MG63 (cell line): ENCODE measurements around the gene U2AF1L4. TPM values are rescaled to one million over a fixed set of nuclear protein-coding genes. Genes with fewer than 3 reads are reported as not detected.

Experiments
- DNase-seq: peaks from one replicate; pipeline ENCODE4 v3.0.0-alpha.2; 2020
- H3K27me3 ChIP-seq: fragments of 250-450 bp; sonication (Bioruptor Pico); 2 replicates; pipeline ENCODE4 v1.5.1; 2020; ENCODE audit warnings: mild to moderate bottlenecking, moderate library complexity
- H3K36me3 ChIP-seq: fragments of 250-450 bp; sonication (Bioruptor Pico); 2 replicates; pipeline ENCODE4 v1.5.1; 2020; ENCODE audit warnings: mild to moderate bottlenecking, moderate library complexity
- H3K4me3 ChIP-seq: fragments of 250-450 bp; sonication (Bioruptor Pico); 2 replicates; pipeline ENCODE4 v1.5.1; 2020; ENCODE audit warnings: mild to moderate bottlenecking, moderate library complexity
- H3K9me3 ChIP-seq: fragments of 250-450 bp; sonication (Bioruptor Pico); 2 replicates; pipeline ENCODE4 v1.5.1; 2020; ENCODE audit warnings: mild to moderate bottlenecking, moderate library complexity
- total RNA-seq: library from RNA; depleted of rRNA; stranded (reverse); fragments of >200 nt; shearing (Covaris generic); gene quantifications from 2 replicates; pipeline ENCODE4 v1.2.3, GENCODE V29; 2014; ENCODE audit warnings: low replicate concordance

The U2AF1L4 gene
- total RNA-seq, 1 experiment from 2014 or later, result 19.8 TPM

DNA sequence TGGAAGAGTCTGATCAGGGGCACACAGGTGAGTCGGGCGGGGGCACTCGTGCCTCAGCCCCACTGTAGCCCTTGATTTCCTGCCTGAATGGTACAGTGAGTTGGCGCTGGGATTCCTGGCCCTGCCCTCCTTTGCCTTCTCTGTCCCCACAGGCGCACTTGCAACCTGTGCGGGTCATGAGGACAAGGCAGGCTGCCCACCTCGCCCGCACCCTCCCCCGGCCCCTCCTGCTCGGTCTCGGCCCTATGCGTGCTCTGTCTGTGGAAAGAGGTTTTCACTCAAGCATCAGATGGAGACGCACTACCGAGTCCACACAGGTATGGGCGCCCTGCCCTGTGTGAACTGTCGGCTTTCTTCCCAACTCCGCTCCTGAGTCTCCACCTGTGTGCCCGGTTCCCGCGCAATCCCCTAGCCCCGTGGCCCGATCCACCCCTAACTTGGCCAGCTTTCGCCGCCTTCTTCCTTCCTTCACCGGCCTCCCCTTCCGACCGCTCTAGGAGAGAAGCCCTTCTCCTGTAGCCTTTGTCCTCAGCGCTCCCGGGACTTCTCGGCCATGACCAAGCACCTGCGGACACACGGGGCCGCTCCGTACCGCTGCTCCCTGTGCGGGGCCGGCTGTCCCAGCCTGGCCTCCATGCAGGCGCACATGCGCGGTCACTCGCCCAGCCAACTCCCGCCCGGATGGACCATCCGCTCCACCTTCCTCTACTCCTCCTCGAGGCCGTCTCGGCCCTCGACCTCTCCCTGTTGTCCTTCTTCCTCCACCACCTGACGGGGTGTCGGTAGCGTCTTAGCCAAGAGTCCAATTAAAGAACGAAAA, 29.0 kb downstream of the U2AF1L4 start:
- H3K4me3 ChIP-seq, result peak overlapping the region; percentile 89
- H3K27me3 ChIP-seq, result no peaks in the 10 kb centered on the region
- no peaks in the 10 kb centered on the region for H3K9me3 ChIP-seq
- peak; percentile 55 for DNase-seq
- H3K36me3 ChIP-seq, result peaks cover 22% of the 10 kb centered on the region

DNA sequence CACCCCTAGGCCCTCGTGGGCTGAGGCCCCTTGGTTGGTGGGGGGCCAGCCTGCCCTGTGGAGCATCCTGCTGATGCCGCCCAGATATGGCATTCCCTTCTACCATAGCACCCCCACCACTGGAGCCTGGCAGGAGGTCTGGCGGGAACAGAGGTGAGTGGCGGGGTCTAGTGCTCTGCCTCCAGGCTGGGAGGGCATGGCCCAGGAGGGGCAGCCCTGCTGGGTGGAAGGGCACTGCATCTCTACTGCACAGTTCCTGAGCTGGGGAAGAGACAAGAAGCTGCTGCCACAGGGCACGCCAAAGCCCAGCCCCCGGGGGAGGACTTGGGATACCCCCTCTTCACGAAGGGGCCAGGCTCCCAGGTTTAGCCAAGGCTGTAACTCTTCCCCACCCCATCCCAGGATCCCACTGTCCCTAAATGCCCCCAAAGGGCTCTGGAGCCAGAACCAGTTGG, 29.8 kb downstream of the U2AF1L4 start:
- DNase-seq, result no peak
- H3K9me3 ChIP-seq, result no peaks in the 10 kb centered on the region
- peak overlapping the region; percentile 89; the same call in 1 of the 2 replicates for H3K4me3 ChIP-seq
- H3K36me3 ChIP-seq, result peaks cover 19% of the 10 kb centered on the region
- no peaks in the 10 kb centered on the region for H3K27me3 ChIP-seq

DNA sequence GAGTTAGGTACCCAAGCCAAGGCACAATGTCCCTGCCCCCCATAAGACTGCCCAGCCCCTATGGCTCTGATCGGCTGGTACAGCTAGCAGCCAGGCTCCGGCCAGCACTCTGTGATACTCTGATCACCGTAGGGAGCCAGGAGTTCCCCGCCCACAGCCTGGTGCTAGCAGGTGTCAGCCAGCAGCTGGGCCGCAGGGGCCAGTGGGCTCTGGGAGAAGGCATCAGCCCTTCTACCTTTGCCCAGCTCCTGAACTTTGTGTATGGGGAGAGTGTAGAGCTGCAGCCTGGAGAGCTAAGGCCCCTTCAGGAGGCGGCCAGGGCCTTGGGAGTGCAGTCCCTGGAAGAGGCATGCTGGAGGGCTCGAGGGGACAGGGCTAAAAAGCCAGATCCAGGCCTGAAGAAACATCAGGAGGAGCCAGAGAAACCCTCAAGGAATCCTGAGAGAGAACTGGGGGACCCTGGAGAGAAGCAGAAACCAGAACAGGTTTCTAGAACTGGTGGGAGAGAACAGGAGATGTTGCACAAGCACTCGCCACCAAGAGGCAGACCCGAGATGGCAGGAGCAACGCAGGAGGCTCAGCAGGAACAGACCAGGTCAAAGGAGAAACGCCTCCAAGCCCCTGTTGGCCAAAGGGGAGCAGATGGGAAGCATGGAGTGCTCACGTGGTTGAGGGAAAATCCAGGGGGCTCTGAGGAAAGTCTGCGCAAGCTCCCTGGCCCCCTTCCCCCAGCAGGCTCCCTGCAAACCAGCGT, 30.4 kb downstream of the U2AF1L4 start:
- Histone ChIP-seq H3K36me3 (peaks cover 14% of the 10 kb centered on the region), H3K4me3 (no peak overlapping the region), H3K9me3 (no peaks in the 10 kb centered on the region), H3K27me3 (no peaks in the 10 kb centered on the region)
- DNase-seq, result no peak

DNA sequence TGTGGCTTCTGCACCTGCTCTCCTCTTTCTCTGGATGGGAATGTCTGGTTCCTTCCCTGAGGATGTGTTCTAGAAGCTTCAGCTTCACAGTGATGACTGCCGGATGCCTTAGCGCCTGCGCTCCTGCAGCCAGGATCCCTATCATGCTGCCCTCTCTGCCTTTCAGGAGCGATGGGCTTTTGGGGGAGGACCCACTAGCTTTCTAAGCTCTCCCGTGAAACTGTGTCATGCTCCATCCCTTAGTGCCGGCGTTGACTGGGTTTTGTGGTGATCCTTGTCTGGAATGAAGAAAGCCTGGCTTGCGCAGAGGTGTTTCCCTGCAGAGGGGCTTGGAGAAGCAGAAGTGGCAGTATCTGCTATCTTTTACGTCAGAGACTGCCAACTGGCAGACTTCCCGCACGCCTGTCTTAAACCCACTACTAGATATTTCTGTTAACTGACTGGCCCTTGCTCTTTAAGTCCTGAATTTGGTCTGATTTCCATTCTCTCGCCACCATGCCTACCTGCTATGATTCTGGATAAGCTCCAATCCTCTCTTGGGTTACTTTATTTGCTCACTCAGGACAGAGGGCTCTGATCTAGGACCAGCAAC, 31.2 kb downstream of the U2AF1L4 start:
- H3K36me3 ChIP-seq, result peaks cover 7% of the 10 kb centered on the region
- no peak for DNase-seq
- H3K4me3 ChIP-seq, result no peak overlapping the region
- no peaks in the 10 kb centered on the region for H3K27me3 ChIP-seq
- H3K9me3 ChIP-seq, result no peaks in the 10 kb centered on the region

DNA sequence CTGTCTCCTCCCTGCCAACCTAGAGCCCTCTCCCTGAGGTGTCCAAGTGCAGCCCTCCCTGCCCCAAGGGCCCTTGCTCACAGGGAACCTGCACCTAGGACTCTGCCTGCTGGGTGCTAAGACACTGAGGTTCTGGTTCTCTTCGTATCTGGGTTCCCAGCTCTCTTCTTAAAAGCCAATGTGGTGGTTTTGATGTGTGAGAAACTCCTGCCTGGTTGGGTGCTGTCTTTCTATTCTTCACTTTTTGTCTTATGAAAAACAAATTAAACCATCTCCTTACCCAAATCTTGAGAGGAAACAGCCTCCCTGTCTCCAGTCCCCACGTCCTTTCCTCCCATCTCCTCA, 31.7 kb downstream of the U2AF1L4 start:
- H3K4me3 ChIP-seq, result no peak overlapping the region
- H3K9me3 ChIP-seq, result no peaks in the 10 kb centered on the region
- DNase-seq, result no peak
- H3K27me3 ChIP-seq, result no peaks in the 10 kb centered on the region
- H3K36me3 ChIP-seq, result peaks cover 2% of the 10 kb centered on the region

DNA sequence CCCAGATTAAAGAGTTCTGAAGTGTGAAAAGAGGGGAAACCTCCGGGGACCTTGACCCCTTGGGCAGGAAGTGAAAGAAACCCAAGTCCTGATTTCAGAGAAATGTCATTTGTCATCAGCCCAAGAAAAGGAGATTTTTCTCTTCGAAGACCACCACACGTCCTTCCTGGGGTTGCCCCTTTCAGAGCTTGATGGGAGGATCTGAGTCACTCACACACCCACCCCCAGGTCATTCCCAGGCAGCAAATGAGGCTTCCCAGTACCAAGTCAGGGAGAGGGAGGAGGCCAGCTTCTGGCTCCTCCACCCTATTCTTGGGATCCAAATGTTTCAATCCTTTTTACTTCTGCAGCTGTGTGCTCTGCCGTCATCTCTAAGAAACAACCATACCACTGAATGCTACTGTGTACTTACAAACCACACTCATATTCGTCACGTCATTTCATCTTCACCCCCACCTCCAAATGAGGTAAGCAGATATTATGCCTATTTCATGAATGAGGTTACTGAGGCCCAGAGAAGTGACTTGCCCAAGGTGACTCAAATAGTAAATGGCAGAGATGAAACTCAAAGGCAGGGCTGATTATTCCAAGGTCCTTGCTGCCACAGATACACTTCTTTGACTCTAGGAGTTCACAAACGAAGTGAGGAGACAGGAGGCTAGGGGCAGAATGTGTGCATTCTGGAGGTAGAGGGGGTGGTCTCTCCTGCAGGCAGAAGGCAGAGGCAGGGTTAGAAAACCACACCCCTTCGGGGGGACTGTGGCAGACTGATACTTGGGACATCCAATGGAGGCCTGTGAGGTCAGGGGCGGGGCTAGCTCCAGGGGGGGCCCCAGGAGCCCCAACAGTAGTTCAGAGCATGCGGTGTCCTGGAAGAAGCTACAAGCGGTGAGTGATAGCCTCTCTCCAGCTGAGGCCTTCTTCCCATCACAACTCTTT, 32.4 kb downstream of the U2AF1L4 start:
- Histone ChIP-seq H3K9me3 (no peaks in the 10 kb centered on the region), H3K36me3 (no peaks in the 10 kb centered on the region), H3K4me3 (no peak overlapping the region), H3K27me3 (no peaks in the 10 kb centered on the region)
- no peak for DNase-seq

DNA sequence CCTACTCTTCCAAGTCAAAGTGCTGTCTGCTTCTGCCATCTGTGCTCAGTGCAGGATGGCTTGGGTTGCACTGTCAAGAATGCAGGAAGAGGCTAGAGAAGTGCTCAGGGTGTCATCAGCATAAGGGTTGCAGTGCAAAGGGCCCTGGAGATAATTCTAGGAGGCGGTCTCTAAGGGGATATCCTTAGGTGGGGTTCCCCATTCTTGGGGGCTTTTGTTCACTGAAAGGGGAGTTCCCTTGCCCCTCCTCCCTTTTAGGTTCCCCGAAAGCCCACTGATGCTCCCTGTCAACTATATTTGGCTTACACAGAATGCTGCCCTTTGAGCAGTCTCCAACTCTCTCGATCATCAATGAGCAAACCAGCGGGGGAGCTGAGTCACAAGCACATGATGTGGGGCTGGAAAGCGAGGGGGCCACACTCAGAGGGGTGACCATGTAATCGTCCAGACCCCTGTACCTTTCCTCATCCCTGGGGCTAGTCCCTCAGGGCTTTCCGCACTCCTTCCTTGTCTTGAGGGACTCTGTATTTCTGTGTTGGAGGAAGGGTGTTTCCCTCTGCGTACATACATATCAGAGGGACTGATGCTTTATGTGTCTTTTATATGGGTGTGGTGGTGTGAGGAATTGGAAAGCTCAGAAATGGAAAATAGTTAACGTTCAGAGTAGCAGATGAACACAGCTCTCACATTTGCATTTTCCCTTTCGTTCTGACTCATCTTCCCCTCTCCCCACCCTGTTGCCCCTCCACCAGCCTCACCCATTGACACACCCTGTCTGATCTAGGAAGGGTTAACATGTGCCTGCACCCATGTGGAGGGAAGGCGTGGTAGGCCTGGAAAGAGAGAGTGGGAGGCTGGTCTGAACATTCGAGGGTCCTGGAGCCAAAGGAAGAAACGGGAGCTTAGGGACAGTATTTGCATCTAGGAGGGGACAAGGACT, 34.2 kb downstream of the U2AF1L4 start:
- Histone ChIP-seq H3K4me3 (no peak overlapping the region), H3K27me3 (no peaks in the 10 kb centered on the region), H3K36me3 (no peaks in the 10 kb centered on the region), H3K9me3 (no peaks in the 10 kb centered on the region)
- peak; percentile 26 for DNase-seq

DNA sequence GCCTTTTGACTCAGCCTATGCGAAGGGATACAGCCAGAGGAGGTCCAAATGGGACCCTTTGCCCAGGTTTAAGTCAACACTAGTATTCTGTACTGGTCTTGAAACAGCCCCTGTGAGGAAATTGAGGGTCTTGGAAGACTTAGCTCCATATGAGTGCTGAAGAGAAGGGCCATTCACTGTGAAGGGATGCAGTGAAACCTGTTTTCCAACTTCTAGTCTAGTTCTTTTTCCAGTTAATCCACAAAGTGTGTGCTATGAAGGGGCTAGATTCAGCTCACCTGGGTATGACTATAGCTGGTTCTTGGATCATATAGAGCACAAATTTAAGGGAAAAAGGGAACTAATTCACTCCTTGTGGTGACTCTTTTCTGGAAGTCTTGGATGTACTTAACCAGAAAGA, 36.8 kb downstream of the U2AF1L4 start:
- Histone ChIP-seq H3K27me3 (no peaks in the 10 kb centered on the region), H3K36me3 (no peaks in the 10 kb centered on the region), H3K9me3 (no peaks in the 10 kb centered on the region), H3K4me3 (no peak overlapping the region)
- no peak for DNase-seq

DNA sequence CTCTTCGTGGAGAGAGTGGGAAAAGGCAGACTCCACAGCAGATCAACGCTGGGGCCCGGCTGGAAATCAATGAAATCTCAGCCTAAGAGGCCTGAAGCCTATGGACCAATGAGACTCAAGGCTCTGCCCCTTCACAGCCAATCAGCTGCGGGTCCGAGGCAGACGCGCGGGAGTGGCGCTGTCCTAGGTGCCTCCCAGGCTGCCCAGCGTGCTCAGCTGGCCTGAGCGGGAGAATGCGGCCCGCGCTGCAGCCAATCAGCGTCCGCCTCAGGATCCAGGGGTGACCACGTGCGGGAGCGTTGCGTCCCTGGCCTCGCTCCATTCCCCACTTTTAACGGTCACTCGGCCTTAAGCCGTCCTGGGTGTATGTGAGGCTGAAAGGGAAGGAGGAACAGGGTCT, 41.0 kb downstream of the U2AF1L4 start, which contains the start of gene ZBTB32:
Gene ZBTB32, plus strand, starts transcription at position 341 of the 400 bp plus-strand sequence. CDS start 10,069 bp downstream, outside the sequence.
- peak; percentile 22 for DNase-seq
- H3K36me3 ChIP-seq, result no peaks in the 10 kb centered on the region
- no peaks in the 10 kb centered on the region for H3K9me3 ChIP-seq
- H3K27me3 ChIP-seq, result no peaks in the 10 kb centered on the region
- H3K4me3 ChIP-seq, result no peak within 1 kb of the TSS

DNA sequence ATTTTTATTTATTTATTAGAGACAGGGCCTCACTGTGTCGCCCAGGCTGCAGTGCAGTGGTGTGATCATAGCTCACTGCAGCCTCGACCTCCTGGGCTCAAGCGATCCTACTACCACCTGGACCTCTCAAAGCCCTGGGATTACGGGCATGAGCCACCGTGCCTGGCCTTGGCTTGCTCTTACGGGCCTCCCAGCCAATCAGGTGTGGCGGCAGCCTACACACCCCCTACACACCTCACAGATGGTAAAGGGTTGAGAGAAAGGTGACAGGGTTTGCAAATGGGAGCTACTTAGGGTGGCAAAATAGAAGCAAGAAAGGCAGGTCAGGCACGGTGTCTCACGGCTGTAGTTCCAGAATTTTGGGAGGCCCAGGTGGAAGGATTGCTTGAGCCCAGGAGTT, 41.9 kb downstream of the U2AF1L4 start:
- H3K4me3 ChIP-seq, result no peak overlapping the region; the same call in 1 of the 2 replicates
- no peaks in the 10 kb centered on the region for H3K9me3 ChIP-seq
- DNase-seq, result no peak
- H3K36me3 ChIP-seq, result no peaks in the 10 kb centered on the region
- H3K27me3 ChIP-seq, result no peaks in the 10 kb centered on the region

DNA sequence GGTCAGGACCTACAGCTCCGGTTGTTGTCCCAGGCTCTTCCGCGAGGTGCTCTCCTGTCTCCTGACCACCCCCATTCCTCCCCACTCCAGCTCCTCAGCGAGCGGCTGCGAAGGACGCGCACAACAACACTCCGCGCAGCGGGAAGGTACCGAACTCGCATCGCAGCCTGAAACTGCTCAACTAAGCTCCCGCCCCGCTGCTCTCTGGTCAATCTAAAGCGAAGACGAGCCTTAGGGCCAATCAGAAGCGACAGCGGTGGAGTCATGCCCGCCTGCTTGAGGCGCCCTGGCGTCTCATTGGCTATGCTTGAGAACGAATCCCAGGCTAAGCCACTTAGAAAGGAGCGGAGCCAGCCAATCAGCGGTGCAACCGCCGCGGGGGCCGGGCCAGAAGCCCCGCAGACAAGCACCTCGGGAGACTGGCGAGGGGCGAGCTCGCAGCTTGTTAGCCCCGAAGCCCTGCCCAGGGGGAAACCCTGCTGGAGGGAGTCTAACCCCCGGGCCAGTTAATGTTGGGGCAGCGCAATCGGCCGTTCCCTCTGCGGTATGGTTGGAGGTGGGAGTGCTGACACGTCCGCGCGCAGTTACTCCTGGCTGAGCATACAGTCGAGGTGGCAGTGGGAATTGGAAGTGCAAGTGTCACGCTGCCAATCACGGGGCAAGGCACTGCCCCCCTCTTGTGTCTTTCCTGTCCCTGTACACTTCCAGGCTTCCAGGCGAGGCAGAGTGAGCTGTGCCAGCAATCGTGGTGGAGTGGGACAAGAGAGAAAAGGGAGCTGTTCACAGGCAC, 42.8 kb downstream of the U2AF1L4 start:
- Histone ChIP-seq H3K4me3 (peak overlapping the region; percentile 64), H3K27me3 (no peaks in the 10 kb centered on the region), H3K9me3 (no peaks in the 10 kb centered on the region), H3K36me3 (no peaks in the 10 kb centered on the region)
- peak; percentile 98 for DNase-seq

DNA sequence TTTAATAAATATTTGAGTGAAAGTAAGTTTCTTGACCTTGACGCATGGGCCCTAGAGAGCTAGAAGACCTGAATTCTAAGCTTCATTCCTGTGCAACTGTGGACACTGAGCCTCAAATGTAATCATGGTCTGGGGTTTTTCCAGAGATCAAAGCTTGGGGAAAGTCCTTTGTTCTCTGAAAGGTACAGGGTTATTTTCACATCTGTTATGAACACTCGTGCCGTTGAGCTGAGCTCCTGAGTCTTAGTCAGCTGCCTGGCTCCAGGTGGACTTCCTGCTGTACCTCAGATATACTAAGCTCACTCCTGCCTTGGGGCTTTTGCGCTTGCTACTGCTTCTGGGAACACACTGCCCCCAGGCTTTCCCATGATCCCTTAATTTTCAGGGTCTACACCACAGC, 48.4 kb downstream of the U2AF1L4 start:
- no peak for DNase-seq
- H3K9me3 ChIP-seq, result no peaks in the 10 kb centered on the region
- no peaks in the 10 kb centered on the region for H3K27me3 ChIP-seq
- H3K36me3 ChIP-seq, result no peaks in the 10 kb centered on the region
- H3K4me3 ChIP-seq, result no peak overlapping the region

DNA sequence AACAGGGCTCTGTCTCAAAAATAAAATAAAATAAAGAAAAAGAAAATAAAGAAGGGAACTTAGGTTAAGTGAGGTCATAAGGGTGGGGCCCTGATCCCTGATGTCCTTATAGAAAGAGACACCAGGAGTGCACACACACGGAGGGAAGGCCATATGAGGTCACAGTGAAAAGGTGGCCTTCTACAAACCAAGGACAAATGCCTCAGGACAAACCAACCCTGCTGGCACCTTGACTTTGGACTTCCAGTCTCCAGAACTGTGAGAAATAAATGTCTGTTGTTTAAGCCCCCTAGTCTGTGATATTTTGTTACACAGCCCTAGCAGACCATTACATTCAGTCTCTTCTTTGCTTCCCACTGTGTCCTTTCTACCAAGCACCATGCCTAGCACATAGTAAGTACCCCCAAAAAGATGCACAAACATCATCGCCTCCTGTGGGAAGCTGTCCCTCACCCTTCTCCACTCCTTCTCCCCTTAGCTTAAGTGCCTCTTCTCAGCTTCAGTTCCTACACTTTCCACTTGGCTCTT, 49.3 kb downstream of the U2AF1L4 start:
- Histone ChIP-seq H3K27me3 (no peaks in the 10 kb centered on the region), H3K9me3 (no peaks in the 10 kb centered on the region), H3K4me3 (no peak overlapping the region), H3K36me3 (no peaks in the 10 kb centered on the region)
- no peak for DNase-seq

DNA sequence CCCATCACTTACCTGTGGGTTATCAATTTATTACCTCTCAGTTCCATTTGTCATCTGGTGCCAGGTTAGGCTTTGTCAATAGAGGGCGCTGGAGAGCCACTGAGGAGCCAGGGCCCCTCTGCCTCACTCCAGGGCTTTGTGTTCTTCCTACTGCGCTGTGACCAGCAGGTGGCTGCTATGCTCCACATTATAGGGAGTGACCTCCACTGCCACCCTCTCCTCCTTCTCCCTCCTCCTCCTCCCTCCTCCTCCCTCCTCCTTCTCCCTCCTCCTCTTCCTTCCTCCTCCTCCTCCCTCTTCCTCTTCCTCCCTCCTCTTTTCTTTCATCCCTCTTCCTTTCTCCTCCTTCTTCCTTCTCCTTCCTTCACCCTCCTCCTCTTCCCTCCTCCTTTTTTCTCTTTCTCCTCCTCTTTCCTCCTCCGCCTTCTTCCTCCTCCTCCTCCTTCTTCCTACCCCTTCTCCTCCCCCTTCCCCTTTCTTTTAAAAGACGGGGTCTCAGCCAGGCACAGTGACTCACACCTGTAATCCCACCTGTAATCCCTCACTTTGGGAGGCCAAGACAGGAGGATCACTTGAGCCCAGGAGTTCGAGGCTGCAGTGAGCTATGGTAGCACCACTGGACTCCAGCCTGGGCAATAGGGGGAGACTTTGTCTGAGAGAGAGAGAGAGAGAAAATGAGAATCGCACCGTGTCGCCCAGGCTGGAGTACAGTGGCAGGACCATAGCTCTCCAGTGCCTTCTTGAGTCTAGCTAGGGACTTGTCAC, 51.2 kb downstream of the U2AF1L4 start:
- Histone ChIP-seq H3K9me3 (no peaks in the 10 kb centered on the region), H3K36me3 (no peaks in the 10 kb centered on the region), H3K27me3 (no peaks in the 10 kb centered on the region; the same call in 1 of the 2 replicates), H3K4me3 (no peak overlapping the region)
- peak; percentile 84 for DNase-seq
